ENCODE measurements around the gene C19orf12. TPM values are rescaled to one million over a fixed set of nuclear protein-coding genes. Genes with fewer than 3 reads are reported as not detected.

The C19orf12 gene
- total RNA-seq, 1 experiment from 2014 or later, result 17.5 TPM

DNA sequence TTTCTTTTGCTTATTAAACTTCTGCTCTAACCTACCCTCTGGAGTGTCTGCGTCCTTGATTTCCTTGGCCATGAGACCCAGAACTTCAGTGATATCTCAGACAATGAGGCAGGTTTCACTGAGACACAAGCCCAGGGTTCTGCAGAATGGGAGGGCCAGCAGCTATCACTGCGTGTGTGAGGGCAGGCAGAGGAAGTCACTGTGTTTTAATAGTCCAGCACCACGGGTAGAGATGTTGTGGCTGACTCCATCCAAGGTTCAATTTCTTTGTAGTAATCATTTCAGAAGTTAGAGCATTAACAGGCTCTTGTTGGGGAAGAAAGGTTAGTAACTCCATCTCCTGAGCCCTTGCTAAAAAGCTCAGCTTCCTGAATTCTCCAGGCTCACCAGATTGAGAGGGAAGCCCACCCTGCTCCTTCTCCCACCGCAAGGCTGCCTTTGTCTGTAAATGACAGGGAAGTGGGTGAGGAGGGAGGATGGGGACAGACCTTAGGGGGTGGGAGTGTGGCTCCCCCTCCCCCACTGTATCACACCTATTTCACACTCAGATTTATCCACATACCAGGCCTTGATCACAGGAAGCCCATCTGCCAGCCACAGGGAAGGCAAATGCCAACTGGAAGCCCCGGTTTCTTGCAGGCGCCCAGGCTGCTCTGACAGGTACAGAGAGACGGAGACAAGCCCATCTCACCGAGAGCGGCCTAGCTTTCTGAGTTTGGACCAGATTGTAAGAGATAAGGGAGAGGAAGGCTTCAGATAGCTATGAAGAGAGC is 2.1 kb downstream of the C19orf12 start:
- H3K27me3 Mint-ChIP-seq (ENCODE audit: low read depth), result no peaks in the 10 kb centered on the region
- Histone ChIP-seq H3K23me2 (ENCODE audit: insufficient read length, low read depth, low read length, poor library complexity, severe bottlenecking) (peaks cover 4% of the 10 kb centered on the region), H2BK20ac (ENCODE audit: low read depth, low read length, poor library complexity, severe bottlenecking) (no peak overlapping the region), H3K4me1 (ENCODE audit: insufficient read depth, low read length) (no peaks in the 10 kb centered on the region), H3K18ac (ENCODE audit: insufficient read length, low read depth, low read length) (no peak overlapping the region), H3K79me2 (ENCODE audit: insufficient read depth, low read length) (no peaks in the 10 kb centered on the region), H3K4ac (ENCODE audit: low read depth, low read length) (no peak overlapping the region), H3K9me3 (ENCODE audit: control insufficient read depth, low read depth, low read length) (no peaks in the 10 kb centered on the region), H3K4me2 (ENCODE audit: insufficient read depth, insufficient read length, low read length) (no peak overlapping the region), H3K56ac (ENCODE audit: insufficient read length, low read depth, low read length) (no peak overlapping the region), H2BK12ac (ENCODE audit: insufficient read length, low read depth, low read length) (no peak overlapping the region), H2BK15ac (ENCODE audit: low read depth, low read length) (no peak overlapping the region), H2BK5ac (ENCODE audit: insufficient read length, low read length) (no peak overlapping the region), H3K27ac (ENCODE audit: insufficient read length, low read depth, low read length) (no peak overlapping the region), H4K20me1 (ENCODE audit: control insufficient read depth, insufficient read depth, insufficient read length) (no peaks in the 10 kb centered on the region), H3K23ac (ENCODE audit: insufficient read length, low read depth, low read length) (no peak overlapping the region), H3K27me3 (ENCODE audit: insufficient read depth, low read length) (no peaks in the 10 kb centered on the region), H3K79me1 (ENCODE audit: insufficient read depth, low read depth, low read length, poor library complexity, severe bottlenecking) (no peaks in the 10 kb centered on the region), H4K91ac (ENCODE audit: insufficient read length, low read depth, low read length) (no peak overlapping the region), H3K9ac (ENCODE audit: extremely low read depth, insufficient read length, low read length) (no peak overlapping the region), H3T11ph (ENCODE audit: low read length) (no peak overlapping the region), H2AFZ (ENCODE audit: low read length) (no peak overlapping the region), H3K14ac (ENCODE audit: insufficient read depth, low read length) (no peak overlapping the region; the same call in 1 of the 2 replicates), H4K8ac (replicated peaks; ENCODE audit: insufficient read length, low read depth, low read length) (no peak overlapping the region), H2BK120ac (ENCODE audit: low read depth, low read length, poor library complexity, severe bottlenecking) (no peak overlapping the region), H4K5ac (ENCODE audit: insufficient read length, low read depth, low read length) (no peak overlapping the region), H2AK5ac (ENCODE audit: insufficient read length, low read length) (no peak overlapping the region)
- H3K9me3 Mint-ChIP-seq, result no peaks in the 10 kb centered on the region
- peak overlapping the region in 1 of 2 experiments; percentile 28; a peak in 1 of 5 replicates for H3K4me3 Mint-ChIP-seq
- no CpG with 5 or more reads among the region's 9 CpGs for WGBS (ENCODE audit: extremely low coverage, insufficient read length, low lambda C conversion rate)
- H3K4me1 Mint-ChIP-seq, result peaks cover 24 to 32% of the 10 kb centered on the region in 2 experiments
- no peaks in the 10 kb centered on the region; a peak in 2 of 7 replicates for H3K36me3 Mint-ChIP-seq (ENCODE audit: insufficient read depth in 1 of 3, low read depth in 3 of 3)
- peak overlapping the region in 1 of 3 experiments; percentile 63; a peak in 1 of 7 replicates for H3K27ac Mint-ChIP-seq
- TF ChIP-seq, protein P1, sequence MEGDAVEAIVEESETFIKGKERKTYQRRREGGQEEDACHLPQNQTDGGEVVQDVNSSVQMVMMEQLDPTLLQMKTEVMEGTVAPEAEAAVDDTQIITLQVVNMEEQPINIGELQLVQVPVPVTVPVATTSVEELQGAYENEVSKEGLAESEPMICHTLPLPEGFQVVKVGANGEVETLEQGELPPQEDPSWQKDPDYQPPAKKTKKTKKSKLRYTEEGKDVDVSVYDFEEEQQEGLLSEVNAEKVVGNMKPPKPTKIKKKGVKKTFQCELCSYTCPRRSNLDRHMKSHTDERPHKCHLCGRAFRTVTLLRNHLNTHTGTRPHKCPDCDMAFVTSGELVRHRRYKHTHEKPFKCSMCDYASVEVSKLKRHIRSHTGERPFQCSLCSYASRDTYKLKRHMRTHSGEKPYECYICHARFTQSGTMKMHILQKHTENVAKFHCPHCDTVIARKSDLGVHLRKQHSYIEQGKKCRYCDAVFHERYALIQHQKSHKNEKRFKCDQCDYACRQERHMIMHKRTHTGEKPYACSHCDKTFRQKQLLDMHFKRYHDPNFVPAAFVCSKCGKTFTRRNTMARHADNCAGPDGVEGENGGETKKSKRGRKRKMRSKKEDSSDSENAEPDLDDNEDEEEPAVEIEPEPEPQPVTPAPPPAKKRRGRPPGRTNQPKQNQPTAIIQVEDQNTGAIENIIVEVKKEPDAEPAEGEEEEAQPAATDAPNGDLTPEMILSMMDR (conservative IDR thresholded peaks at IDR 0.05), result no peak
- DNase-seq, result no peak
